Fibroblast of lung (primary cell): ENCODE results near the gene TLR1. TPM values are rescaled to one million over a fixed set of nuclear protein-coding genes. Genes with fewer than 3 reads are reported as not detected.

Experiments
- DNase-seq, 2 donors: peaks; one replicate each; pipeline versions ENCODE4 v3.0.0 to v3.0.0-alpha.2; 2010; ENCODE audit warnings: low read depth in 2 of 2
- H2AFZ ChIP-seq: 2 replicates; pipeline ENCODE4 v1.5.1; 2012; ENCODE audit warnings: low read length, control low read depth, inconsistent platforms
- H3K27ac ChIP-seq: 2 replicates; pipeline ENCODE4 v1.5.1; 2011; ENCODE audit warnings: low read length, control low read depth; ENCODE audit not compliant: insufficient read depth
- H3K27me3 ChIP-seq: 2 replicates; pipeline ENCODE4 v1.5.1; 2011; ENCODE audit warnings: mild to moderate bottlenecking, low read length; ENCODE audit not compliant: control insufficient read depth, insufficient read depth
- H3K36me3 ChIP-seq: 2 replicates; pipeline ENCODE4 v1.5.1; 2011; ENCODE audit warnings: low read length; ENCODE audit not compliant: control insufficient read depth, insufficient read depth
- H3K4me1 ChIP-seq: 2 replicates; pipeline ENCODE4 v1.5.1; 2011; ENCODE audit warnings: low read length; ENCODE audit not compliant: control insufficient read depth, insufficient read depth; ENCODE audit errors: extremely low read depth
- H3K4me2 ChIP-seq: 2 replicates; pipeline ENCODE4 v1.5.1; 2011; ENCODE audit warnings: low read length, control low read depth; ENCODE audit not compliant: insufficient read depth; ENCODE audit errors: extremely low read depth
- H3K4me3 ChIP-seq, 4 experiments: fragments of 200-600 bp in 1 of 4; sonication (generic) in 1 of 4; replicated peaks in 1 of 4; 2 replicates each; pipeline ENCODE4 v1.5.1; 2011 to 2016; ENCODE audit warnings: low read length in 4 of 4, low read depth in 3 of 4, mild to moderate bottlenecking in 3 of 4, control low read depth in 2 of 4, inconsistent platforms in 1 of 4, mixed read lengths in 1 of 4; ENCODE audit not compliant: insufficient read depth in 1 of 4; ENCODE audit errors: control extremely low read depth in 1 of 4
- H3K79me2 ChIP-seq: 2 replicates; pipeline ENCODE4 v1.5.1; 2012; ENCODE audit warnings: mild to moderate bottlenecking, low read length, inconsistent platforms; ENCODE audit not compliant: control insufficient read depth, insufficient read depth
- H3K9ac ChIP-seq: 2 replicates; pipeline ENCODE4 v1.5.1; 2011; ENCODE audit warnings: mild to moderate bottlenecking, low read length, control low read depth; ENCODE audit not compliant: insufficient read depth
- H3K9me3 ChIP-seq: 2 replicates; pipeline ENCODE4 v1.5.1; 2012; ENCODE audit warnings: low read depth, low read length; ENCODE audit not compliant: control insufficient read depth, insufficient read depth
- H4K20me1 ChIP-seq: 2 replicates; pipeline ENCODE4 v1.5.1; 2011; ENCODE audit warnings: low read length; ENCODE audit not compliant: control insufficient read depth, insufficient read depth; ENCODE audit errors: extremely low read depth
- EZH2 ChIP-seq: IDR thresholded peaks from 2 replicates; pipeline ENCODE4 v1.5.1; 2012; ENCODE audit warnings: low read length, control low read depth, mild to moderate bottlenecking; ENCODE audit errors: missing control alignments
- polyA plus RNA-seq, 2 donors: library from polyadenylated mRNA; depleted of rRNA in 1 of 2; stranded (reverse) in 1 of 2; unstranded in 1 of 2; fragments of >200 nt; gene quantifications; 2 replicates each; pipeline ENCODE4 v1.2.1, GENCODE V29; 2011 to 2012; ENCODE audit warnings: missing spikeins in 1 of 2
- total RNA-seq: library from RNA; depleted of rRNA; stranded (reverse); fragments of >200 nt; gene quantifications from 2 replicates; pipeline ENCODE4 v1.2.1, GENCODE V29; 2014
- TF ChIP-seq, protein P1 (sequence below), 2 donors: IDR thresholded peaks in 1 of 2; conservative IDR thresholded peaks in 1 of 2; 1 replicate in 1 of 2; 2 replicates in 1 of 2; pipeline ENCODE4 v1.5.1; 2011 to 2012; ENCODE audit warnings: low read length in 2 of 2, control low read depth in 1 of 2, inconsistent platforms in 1 of 2, low read depth in 1 of 2, mild to moderate bottlenecking in 1 of 2

TLR1 gene
- total and polyA plus RNA-seq, 2 donors (not counting 1 experiment from before 2014, with no cell fraction given) = 0.77 to 1.7 TPM

DNA sequence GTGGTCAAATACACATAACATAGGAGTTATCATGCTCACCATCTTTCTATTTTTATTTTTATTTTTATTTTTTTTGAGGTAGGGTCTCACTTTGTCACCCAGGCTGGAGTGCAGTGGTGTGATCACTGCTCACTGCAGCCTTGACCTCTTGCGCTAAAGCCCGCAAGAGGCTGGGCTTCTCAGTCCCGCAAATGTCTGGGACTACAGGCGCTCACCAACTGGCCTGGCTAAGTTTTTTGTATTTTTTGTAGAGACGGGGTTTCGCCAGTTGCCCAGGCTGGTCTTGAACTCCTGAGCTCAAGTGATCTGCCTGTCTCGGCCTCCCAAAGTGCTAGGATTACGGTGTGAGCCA lies 21.5 kb downstream of the TLR1 start:
- Histone ChIP-seq H3K4me2 (no peak overlapping the region), H3K36me3 (no peaks in the 10 kb centered on the region), H3K9me3 (no peaks in the 10 kb centered on the region), H3K4me1 (no peaks in the 10 kb centered on the region), H2AFZ (no peak overlapping the region), H3K4me3 (no peak overlapping the region), H3K9ac (no peak overlapping the region), H4K20me1 (no peaks in the 10 kb centered on the region), H3K27ac (no peak overlapping the region), H3K79me2 (no peaks in the 10 kb centered on the region), H3K27me3 (peaks cover 3% of the 10 kb centered on the region)
- DNase-seq = no peak
- TF ChIP-seq EZH2 = no peak
- TF ChIP-seq, protein P1, sequence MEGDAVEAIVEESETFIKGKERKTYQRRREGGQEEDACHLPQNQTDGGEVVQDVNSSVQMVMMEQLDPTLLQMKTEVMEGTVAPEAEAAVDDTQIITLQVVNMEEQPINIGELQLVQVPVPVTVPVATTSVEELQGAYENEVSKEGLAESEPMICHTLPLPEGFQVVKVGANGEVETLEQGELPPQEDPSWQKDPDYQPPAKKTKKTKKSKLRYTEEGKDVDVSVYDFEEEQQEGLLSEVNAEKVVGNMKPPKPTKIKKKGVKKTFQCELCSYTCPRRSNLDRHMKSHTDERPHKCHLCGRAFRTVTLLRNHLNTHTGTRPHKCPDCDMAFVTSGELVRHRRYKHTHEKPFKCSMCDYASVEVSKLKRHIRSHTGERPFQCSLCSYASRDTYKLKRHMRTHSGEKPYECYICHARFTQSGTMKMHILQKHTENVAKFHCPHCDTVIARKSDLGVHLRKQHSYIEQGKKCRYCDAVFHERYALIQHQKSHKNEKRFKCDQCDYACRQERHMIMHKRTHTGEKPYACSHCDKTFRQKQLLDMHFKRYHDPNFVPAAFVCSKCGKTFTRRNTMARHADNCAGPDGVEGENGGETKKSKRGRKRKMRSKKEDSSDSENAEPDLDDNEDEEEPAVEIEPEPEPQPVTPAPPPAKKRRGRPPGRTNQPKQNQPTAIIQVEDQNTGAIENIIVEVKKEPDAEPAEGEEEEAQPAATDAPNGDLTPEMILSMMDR (conservative IDR thresholded peaks at IDR 0.05 in 1 of 2, IDR thresholded peaks at IDR 0.05 in 1 of 2; ENCODE audit: low read depth in 1 of 2, low read length in 2 of 2) = peak in 1 of 2 donors; percentile 2

DNA sequence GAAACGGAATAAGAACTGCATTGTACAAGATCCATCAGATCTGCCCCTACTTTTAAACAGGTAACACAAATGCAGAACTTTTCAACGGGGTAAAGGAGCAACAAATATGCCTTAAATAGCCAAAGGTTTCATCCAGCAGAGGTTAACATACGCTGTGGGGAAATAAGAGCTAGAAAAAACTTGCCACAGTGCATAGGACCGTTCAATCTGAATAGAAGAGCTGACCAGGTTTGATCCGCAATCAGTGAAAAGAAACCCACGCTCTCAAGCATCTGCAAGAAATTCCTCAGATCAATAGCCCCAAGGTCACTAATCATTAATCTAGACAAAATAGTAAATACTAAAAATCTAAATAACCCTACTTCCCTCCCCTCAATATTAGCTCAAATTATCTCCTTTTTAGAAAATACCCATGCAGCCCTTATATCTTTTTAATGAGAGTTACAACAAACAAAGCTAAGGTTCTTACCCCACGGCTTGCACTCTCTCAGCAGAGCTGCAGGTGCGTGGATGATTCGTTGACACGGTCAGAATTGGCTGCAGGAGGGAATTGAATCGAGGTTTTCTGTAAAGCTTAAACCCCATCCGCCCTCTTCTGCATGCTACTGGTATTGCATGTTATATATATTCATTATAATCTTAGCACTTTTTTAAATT lies 22.0 kb downstream of the TLR1 start, which contains the start of gene TLR10:
TSS of gene TLR10 (minus strand) at position 539 of the 657 bp plus-strand sequence. CDS start 7,400 bp downstream, outside the sequence.
- Histone ChIP-seq H3K9me3 (no peaks in the 10 kb centered on the region), H3K27me3 (peaks cover 3% of the 10 kb centered on the region), H3K9ac (no peak within 1 kb of the TSS), H4K20me1 (no peaks in the 10 kb centered on the region), H2AFZ (no peak within 1 kb of the TSS), H3K4me3 (no peak within 1 kb of the TSS), H3K27ac (no peak within 1 kb of the TSS), H3K36me3 (no peaks in the 10 kb centered on the region), H3K79me2 (no peaks in the 10 kb centered on the region), H3K4me1 (no peaks in the 10 kb centered on the region), H3K4me2 (no peak within 1 kb of the TSS)
- DNase-seq = peak; percentile 41 to 59
- TF ChIP-seq, protein P1 (conservative IDR thresholded peaks at IDR 0.05 in 1 of 2, IDR thresholded peaks at IDR 0.05 in 1 of 2; ENCODE audit: low read depth in 1 of 2, low read length in 2 of 2) = peak; percentile 43 to 62
- TF ChIP-seq EZH2 = no peak

DNA sequence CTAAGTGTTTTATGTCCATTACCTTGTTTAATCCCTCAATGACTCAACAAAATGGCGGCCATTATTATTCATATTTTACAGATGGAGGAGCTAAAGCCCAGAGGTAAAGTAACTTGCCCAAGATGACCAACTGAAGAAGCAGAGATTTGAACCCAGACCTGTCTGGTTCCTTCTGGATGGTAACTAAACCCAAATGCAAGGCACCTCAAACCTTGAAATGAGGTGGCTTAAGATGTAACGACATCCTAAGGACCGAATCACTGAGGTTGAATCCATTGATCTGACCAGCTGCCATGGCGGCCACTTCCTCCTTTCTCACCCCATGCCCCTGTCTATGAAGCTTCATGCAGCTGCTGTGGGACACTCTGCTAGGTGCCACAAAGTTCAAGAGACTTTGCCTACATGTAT lies 22.7 kb downstream of the TLR1 start:
- no peak overlapping the region for H3K9ac ChIP-seq
- no peak for DNase-seq
- no peaks in the 10 kb centered on the region for H3K79me2 ChIP-seq
- H3K4me1 ChIP-seq = no peaks in the 10 kb centered on the region
- no peak overlapping the region for H3K27ac ChIP-seq
- no peak for TF ChIP-seq EZH2
- TF ChIP-seq, protein P1 (conservative IDR thresholded peaks at IDR 0.05 in 1 of 2, IDR thresholded peaks at IDR 0.05 in 1 of 2; ENCODE audit: low read depth in 1 of 2, low read length in 2 of 2) = no peak
- no peaks in the 10 kb centered on the region for H3K9me3 ChIP-seq
- no peak overlapping the region for H3K4me2 ChIP-seq
- H3K36me3 ChIP-seq = no peaks in the 10 kb centered on the region
- peaks cover 3% of the 10 kb centered on the region for H3K27me3 ChIP-seq
- no peaks in the 10 kb centered on the region for H4K20me1 ChIP-seq
- no peak overlapping the region for H2AFZ ChIP-seq
- no peak overlapping the region for H3K4me3 ChIP-seq
